ENCODE measurements around the gene TCERG1L. TPM values are rescaled to one million over a fixed set of nuclear protein-coding genes. Genes with fewer than 3 reads are reported as not detected.

TCERG1L gene
- total RNA-seq, 1 experiment from 2014 or later = not detected

GRCh38 chr10:131320860-131321604 lies 9.5 kb upstream of the TCERG1L start:
- no peak overlapping the region for H3K4me3 Mint-ChIP-seq (ENCODE audit: low read depth, unreplicated experiment)
- CTCF ChIA-PET = no interaction called here
- DNase-seq = no peak
- H3K9me3 Mint-ChIP-seq (ENCODE audit: low read depth, unreplicated experiment) = peaks cover 3% of the 10 kb centered on the region
- TF ChIP-seq CTCF (IDR thresholded peaks at IDR 0.05; ENCODE audit: unreplicated experiment) = no peak
- H3K27me3 Mint-ChIP-seq (ENCODE audit: unreplicated experiment) = no peaks in the 10 kb centered on the region
- intact Hi-C loops (cut with micrococcal nuclease; ENCODE audit: unreplicated experiment) = no loop called here
- no peak overlapping the region for H3K27ac Mint-ChIP-seq (ENCODE audit: unreplicated experiment)
- no TSS peak for BruUV-seq (replicated peaks)
- H3K36me3 Mint-ChIP-seq (ENCODE audit: insufficient read depth, unreplicated experiment) = peaks cover 4% of the 10 kb centered on the region
- H3K4me1 Mint-ChIP-seq (ENCODE audit: low read depth, unreplicated experiment) = no peaks in the 10 kb centered on the region

GRCh38 chr10:131318814-131319213 lies 7.3 kb upstream of the TCERG1L start:
- Mint-ChIP-seq H3K36me3 (ENCODE audit: insufficient read depth, unreplicated experiment) (peaks cover 6% of the 10 kb centered on the region), H3K4me3 (ENCODE audit: low read depth, unreplicated experiment) (no peak overlapping the region), H3K27me3 (ENCODE audit: unreplicated experiment) (no peaks in the 10 kb centered on the region), H3K27ac (ENCODE audit: unreplicated experiment) (no peak overlapping the region), H3K9me3 (ENCODE audit: low read depth, unreplicated experiment) (peaks cover 3% of the 10 kb centered on the region), H3K4me1 (ENCODE audit: low read depth, unreplicated experiment) (no peaks in the 10 kb centered on the region)
- intact Hi-C loops (cut with micrococcal nuclease; ENCODE audit: unreplicated experiment) = no loop called here
- DNase-seq = no peak
- no TSS peak for BruUV-seq (replicated peaks)
- TF ChIP-seq CTCF (IDR thresholded peaks at IDR 0.05; ENCODE audit: unreplicated experiment) = no peak
- CTCF ChIA-PET = no interaction called here

- Mint-ChIP-seq H3K4me3 (ENCODE audit: low read depth, unreplicated experiment) (no peak overlapping the region), H3K36me3 (ENCODE audit: insufficient read depth, unreplicated experiment) (peaks cover 8% of the 10 kb centered on the region), H3K27me3 (ENCODE audit: unreplicated experiment) (no peaks in the 10 kb centered on the region), H3K4me1 (ENCODE audit: low read depth, unreplicated experiment) (no peaks in the 10 kb centered on the region), H3K9me3 (ENCODE audit: low read depth, unreplicated experiment) (no peaks in the 10 kb centered on the region), H3K27ac (ENCODE audit: unreplicated experiment) (no peak overlapping the region)
- no TSS peak for BruUV-seq (replicated peaks)
- intact Hi-C loops (cut with micrococcal nuclease; ENCODE audit: unreplicated experiment) = no loop called here
- CTCF ChIA-PET = no interaction called here
- TF ChIP-seq CTCF (IDR thresholded peaks at IDR 0.05; ENCODE audit: unreplicated experiment) = no peak
- no peak for DNase-seq
Observed at GRCh38 chr10:131318291-131318690, 6.8 kb upstream of the TCERG1L start.

DNA sequence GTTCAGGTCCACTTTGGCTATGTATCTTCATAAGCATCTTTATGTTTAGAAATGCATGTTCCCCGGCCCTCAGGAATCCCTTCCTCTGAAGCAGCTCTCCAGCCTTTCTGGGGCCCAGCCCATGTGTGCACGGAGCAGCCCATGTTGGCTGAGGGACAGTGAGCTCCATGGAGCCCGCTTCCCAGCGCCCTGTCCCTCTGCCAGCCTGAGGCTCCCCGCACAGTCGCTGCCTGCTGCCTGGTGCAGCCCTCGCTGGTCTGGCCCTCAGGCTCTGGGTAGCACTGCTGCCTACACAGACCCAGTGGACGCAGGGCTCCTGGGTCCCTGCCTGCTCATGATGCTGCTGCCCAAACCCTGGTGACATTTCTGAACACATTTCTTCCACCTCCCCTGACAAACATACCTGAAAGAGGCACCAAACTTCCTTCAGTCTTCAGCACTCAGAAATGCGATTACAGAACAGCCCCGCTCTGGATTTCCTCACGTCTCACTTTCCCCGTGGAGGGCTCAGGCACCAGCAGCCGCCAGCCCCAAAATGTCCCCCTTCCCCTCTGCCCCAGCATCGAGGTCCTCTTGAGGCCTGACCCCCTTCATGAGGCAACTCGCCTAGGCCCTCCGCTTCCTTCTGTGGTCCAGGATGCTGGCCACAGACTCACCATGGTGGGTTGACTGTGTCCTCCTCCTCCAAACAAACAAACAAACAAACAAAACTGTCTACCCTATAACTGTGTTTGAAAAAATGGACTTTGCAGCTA lies 5.0 kb upstream of the TCERG1L start:
- no peak for DNase-seq
- CTCF ChIA-PET = no interaction called here
- Mint-ChIP-seq H3K36me3 (ENCODE audit: insufficient read depth, unreplicated experiment) (peaks cover 8% of the 10 kb centered on the region), H3K27ac (ENCODE audit: unreplicated experiment) (no peak overlapping the region), H3K9me3 (ENCODE audit: low read depth, unreplicated experiment) (no peaks in the 10 kb centered on the region), H3K4me3 (ENCODE audit: low read depth, unreplicated experiment) (no peak overlapping the region), H3K4me1 (ENCODE audit: low read depth, unreplicated experiment) (no peaks in the 10 kb centered on the region), H3K27me3 (ENCODE audit: unreplicated experiment) (no peaks in the 10 kb centered on the region)
- intact Hi-C loops (cut with micrococcal nuclease; ENCODE audit: unreplicated experiment) = no loop called here
- BruUV-seq (replicated peaks) = no TSS peak
- no peak for TF ChIP-seq CTCF (IDR thresholded peaks at IDR 0.05; ENCODE audit: unreplicated experiment)

Data from Calu3 (cell line).